LNCAP (cell line): ENCODE data around the gene TRPV4.

Source experiments
- TF ChIP-seq, protein P1 (sequence below): fragments of 450-650 bp; IDR thresholded peaks from 2 replicates; pipeline ENCODE4 v1.5.1; 2017; ENCODE audit warnings: mild to moderate bottlenecking

The TRPV4 gene

DNA sequence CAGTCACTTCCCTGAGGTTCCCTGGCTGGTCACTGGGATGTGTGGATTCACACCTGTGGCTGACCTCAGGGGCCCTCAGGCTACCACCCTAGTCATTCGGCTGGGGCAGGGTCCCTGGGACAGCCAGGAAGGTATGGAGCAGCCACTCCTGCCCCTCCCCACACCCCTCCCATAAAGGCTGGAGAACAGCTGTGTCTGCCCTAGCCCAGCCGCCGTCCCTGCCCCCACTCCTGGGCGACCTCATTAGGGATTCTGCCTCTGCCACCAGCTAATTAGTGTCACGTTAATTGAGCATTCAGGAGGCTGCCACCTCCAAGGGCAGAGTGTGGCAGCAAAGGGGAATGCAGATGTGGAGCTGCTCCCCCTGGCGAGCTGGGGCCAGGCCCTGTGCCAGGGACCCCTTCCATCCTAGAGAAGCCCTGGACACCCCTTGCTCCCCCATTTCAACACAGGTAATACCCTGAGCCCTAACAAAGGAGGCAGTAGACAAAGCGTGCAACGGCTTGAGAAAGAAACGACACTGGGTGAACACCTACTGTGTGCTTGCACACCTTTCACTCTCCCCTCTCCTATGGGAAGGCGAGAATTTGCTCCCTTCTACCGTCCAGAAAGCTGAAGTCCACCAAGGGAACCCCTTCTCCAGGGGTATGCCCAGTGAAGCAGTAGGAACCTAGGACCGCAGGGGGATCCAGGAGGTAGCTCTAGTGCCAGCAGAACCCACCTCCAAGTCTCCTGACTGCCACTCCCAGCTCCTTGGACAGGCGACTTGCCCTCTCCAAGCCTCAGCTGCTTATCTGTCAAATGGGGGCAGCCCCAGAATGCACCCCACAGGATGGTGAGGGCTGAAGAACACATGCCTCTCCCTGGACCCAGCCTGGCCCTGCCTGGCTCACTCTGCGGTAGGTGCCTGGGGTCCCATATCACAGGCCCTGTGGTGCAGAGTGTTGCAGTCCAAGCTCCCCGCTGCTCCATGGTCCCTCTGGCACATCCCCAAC, 74.5 kb downstream of the TRPV4 start:
- TF ChIP-seq, protein P1, sequence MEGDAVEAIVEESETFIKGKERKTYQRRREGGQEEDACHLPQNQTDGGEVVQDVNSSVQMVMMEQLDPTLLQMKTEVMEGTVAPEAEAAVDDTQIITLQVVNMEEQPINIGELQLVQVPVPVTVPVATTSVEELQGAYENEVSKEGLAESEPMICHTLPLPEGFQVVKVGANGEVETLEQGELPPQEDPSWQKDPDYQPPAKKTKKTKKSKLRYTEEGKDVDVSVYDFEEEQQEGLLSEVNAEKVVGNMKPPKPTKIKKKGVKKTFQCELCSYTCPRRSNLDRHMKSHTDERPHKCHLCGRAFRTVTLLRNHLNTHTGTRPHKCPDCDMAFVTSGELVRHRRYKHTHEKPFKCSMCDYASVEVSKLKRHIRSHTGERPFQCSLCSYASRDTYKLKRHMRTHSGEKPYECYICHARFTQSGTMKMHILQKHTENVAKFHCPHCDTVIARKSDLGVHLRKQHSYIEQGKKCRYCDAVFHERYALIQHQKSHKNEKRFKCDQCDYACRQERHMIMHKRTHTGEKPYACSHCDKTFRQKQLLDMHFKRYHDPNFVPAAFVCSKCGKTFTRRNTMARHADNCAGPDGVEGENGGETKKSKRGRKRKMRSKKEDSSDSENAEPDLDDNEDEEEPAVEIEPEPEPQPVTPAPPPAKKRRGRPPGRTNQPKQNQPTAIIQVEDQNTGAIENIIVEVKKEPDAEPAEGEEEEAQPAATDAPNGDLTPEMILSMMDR = no peak

DNA sequence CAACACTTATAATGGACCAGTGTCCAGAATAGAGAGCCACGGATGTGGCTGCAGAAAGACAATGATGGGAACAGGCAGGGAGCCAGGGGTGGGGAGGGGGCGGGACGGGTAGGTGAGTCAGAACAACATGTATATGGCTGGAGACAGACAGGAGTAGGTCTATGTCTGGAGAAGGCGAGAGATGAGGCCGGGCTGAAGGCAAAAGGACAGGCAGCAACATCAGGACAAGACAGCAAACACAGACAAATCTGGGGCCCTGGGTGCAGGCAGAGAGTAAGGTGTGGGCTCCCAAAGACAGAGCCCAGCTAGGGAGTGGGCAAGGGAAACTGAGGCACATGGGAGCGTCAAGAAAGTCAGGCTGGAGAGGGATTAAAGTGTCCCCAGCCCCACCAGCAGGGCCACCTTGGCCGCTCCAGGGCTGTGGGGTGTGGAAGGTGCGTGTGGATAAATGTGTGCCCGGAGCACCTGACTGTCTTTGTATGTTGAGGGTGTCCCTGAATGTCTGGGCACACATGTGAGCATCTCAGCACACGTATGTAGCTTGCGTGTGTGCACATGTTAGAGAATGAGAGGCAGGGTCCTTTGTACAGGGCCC, 75.4 kb downstream of the TRPV4 start:
- TF ChIP-seq, protein P1 = no peak

DNA sequence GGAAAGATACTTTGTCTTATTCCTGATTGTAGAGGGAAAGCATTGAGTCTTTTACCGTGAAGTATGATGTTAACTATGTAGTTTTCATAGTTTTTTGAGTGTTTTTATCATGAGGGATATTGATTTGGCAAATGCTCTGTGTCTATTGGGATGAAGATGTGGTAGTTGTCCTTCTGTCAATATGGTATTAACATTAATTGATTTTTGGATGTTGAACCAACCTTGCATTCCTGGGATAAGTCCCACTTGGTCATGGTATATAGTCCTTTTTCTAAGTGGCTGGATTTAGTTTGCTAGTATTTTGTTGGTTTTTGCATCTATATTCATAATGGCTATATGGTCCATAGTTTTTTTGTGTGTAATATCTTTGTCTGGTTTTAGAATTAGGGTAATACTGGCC, 76.7 kb downstream of the TRPV4 start:
- TF ChIP-seq, protein P1 = no peak

DNA sequence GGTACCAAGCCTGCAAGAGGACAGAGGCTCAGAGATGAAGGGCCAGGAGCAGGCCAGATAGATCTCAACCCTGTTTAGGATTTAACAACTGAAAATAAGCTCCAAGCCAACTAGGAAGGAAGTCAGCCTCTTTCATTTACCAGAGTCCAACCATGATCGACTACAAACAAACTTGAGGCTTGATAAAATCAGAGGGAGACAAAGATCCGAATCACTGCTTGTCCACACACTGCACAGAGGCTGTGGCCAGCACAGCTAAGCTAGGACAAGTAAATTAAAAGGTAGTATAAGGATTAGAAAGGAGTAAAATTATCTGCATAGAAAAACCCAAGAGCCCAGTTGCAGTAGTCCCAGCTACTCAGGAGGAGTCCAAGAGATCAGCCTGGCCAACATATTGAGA, 79.2 kb downstream of the TRPV4 start:
- TF ChIP-seq, protein P1 = no peak

DNA sequence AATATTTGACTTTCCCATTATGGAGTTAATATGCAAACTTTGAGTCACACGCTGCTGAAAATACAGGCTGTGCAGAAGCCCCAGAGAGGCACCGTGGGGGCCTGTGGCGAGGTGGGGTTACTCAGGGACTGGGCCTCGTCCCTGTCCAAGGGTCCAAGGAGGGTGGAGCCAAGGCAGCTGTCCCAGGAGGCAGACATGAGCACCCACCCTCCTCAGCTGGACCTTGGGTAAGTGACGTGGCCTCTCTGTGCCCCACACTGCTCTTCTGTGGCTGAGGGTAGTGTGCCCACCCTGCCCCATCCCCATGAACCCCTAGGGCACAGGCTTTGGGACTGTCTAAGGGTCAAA, 80.2 kb downstream of the TRPV4 start:
- TF ChIP-seq, protein P1 = no peak

DNA sequence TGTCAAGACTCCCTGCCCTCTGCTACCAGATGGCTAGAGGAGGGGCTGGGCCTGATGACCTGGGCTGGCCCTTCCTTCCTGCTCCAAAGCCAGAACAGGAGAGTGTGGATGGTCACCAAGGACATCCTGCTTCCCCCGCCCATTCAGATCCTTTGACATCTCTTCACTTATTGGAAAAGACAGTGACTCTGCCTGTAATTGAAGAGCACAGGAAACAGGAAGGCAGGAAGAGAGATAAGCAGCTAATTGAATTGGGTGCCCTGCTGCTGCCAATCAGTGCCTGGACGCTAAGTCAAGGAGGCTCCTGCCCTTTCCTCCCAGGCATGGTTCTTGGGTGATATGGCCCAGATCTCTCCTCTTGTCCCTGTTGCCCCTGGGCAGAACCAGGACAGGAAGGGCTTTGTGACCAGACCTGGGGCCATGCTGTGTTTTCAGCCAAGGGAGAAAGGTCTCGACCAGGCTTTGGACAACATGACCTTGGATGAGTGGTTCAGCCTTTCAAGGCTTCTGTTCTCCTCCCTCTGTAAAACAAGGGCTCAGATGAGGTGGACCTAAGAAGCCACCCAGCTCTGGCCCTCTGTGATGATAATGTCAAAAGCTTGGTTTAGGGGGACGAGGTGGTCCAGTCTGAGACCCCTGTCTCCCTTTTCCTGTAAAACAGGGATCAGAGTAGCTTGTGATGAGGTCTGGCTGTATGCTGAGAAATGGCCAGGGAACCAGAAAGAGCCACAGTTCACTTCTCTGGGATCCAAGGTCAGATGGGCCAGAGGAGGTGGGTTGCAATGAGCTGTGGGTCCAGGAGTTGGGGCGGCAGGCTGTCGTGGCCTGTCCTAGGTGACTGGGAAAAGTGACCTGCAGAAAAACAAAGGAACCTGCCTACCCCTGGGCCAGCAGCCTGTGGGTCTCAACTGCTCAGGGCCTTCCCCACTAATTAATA, 80.8 kb downstream of the TRPV4 start:
- TF ChIP-seq, protein P1 = no peak
